GM21723 (cell line): Measurements from ENCODE around the gene TMEM244.
"Not testable (repeated sequence)": the region's sequence is repeated elsewhere in the genome, so short reads cannot be mapped to it uniquely, and the experiment has no call there.

Experiments
- ATAC-seq: cut with Tn5 transposase; IDR thresholded peaks from one replicate; pipeline ENCODE4 v1.9.1; 2021; ENCODE audit warnings: mild to moderate bottlenecking, moderate library complexity; ENCODE audit not compliant: unreplicated experiment

Gene TMEM244, protein sequence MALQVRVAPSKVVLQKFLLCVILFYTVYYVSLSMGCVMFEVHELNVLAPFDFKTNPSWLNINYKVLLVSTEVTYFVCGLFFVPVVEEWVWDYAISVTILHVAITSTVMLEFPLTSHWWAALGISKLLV

DNA sequence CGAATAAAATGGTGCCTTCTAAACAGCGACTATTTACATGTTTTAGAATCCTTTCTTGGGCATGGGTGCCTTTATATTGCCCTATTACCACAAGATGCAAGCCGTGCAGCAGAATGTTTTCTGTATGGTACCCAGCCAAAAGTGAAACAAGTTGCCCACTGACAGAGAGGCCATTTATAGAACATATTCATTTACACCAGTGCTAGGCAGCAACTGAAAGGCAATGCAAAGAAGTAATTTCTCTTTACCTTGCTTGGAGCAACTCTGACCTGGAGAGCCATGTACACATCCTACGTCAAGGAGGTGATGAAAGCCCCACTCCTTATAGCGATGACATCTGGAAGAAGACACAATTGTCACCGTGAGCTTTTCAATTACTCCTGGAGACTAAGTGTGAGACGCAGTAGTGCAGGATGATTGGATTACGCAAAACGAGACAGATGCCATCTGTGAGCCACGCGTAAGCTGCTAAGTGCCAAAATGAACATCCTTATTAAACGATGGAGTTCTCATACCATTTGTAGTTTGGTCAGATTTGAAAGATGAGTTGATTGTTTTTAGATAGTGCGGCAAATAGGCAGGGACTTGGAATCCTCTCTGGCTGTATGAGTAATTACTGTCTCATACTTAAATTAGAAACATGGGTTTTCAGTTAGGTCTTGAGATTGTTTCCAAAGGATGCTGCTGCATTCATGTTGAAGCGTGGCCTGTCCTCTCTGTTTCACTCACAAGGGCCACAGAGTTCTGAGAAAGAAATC is at the start of gene TMEM244:
Gene TMEM244 (minus strand): TSS at position 408 of the 758 bp plus-strand sequence. CDS start 127 bp downstream, at position 281.
- no peak for ATAC-seq

DNA sequence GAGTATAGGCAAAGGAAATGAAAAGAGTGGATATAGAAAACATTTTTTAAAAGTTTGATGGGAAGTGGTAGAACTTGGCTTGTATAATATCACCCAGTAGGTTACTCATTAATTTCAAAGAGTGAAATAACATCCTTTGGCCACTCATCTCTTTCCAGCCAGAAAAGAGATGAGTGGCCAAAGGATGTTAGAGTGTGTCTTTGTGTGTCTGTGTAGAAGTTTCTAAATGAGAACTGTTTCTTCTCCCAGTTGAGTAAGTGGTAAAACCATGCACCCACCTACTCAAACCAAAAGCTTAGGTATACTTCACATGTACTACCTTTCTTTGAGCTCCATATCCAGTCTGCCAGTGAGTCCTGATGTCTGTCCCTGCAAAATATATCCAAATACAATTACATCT is 47.7 kb upstream of the TMEM244 start:
- ATAC-seq: no peak

- no peak for ATAC-seq
These were observed 47.2 kb upstream of the TMEM244 start for GRCh38 chr6:129908356-129908755.

GRCh38 chr6:129906515-129907077 is 45.5 kb upstream of the TMEM244 start:
- ATAC-seq: no peak

GRCh38 chr6:129903082-129903481 is 42.0 kb upstream of the TMEM244 start:
- ATAC-seq: peak; percentile 83

- peak; percentile 27 for ATAC-seq
These were observed 41.6 kb upstream of the TMEM244 start for GRCh38 chr6:129902681-129903080.

GRCh38 chr6:129901910-129902309 is 40.8 kb upstream of the TMEM244 start:
- ATAC-seq: no peak

GRCh38 chr6:129895692-129896091 is 34.6 kb upstream of the TMEM244 start:
- ATAC-seq: peak; percentile 75

DNA sequence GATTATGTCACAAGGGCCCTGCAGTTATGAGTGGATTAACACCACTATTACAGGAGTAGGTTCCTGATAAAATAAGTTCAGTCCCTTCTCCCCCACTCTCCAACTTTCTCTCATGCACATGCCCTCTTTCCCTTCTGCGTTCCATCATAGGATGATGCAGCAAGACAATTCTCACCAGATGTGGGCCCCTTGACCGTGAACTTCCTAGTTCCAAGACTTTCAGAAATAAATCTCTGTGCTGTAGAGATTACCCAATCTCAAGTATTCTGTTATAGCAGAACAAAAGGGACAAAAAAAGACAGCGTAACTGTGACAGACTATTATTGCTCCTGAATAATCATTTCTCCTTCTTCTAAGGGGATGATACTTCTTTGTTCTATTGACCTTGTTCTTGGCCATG is 33.8 kb upstream of the TMEM244 start:
- no peak for ATAC-seq

DNA sequence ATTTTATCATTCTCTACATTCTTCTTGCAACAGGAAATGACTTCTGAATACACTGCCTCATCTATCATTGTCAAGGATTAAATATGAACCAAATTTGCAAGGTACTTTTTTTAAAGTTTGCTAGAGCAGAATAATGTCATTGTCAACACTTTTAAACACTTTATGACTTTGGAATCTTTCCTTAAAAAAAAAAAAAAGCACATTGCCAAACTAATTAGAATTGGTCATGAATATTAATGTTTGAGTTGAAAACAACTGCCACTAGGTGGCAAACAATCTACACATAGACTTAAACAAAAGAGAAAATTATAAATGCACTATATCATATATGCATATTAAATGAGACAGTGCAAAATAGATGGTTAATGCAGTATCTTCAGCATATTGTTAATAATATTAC is 32.5 kb upstream of the TMEM244 start:
- no peak for ATAC-seq

GRCh38 chr6:129890701-129891100 is 29.6 kb upstream of the TMEM244 start:
- ATAC-seq: no peak

DNA sequence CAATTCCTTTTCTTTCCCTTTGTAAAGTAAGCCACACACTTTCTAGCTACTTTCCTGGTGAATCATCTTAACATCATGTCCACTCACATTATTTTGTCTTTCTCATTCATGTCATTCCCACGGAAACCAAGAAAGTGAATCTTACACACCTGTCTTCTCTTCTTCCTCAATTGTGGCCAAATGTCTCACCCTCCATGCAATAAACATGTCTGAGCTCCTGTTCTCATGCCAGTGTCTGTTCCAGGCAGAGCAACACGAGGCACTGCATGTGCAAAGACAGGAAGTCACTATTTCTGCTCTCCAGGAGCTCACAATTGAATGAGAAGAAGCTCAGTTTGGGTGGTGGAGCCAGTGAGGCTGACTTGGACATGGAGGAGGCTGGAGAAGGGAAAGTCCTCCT is 29.0 kb upstream of the TMEM244 start:
- ATAC-seq: no peak

DNA sequence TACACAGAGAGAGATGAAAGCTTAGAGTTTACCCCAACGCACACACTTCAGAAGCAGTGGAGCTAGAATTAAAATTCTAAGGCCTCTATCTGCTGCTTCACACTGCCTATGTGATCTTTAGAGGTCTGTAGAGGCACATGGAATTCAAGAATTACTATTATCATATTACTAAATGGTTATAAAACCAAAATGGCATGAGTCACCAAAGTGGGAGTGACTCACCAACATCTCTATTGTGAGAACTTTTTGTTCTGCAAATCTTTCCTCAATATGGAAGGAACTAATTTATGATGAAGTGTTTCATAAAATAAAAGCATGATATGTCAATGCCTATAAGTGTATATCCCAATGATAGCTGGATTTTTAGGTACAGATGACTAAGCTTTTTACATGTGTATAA is 28.5 kb upstream of the TMEM244 start:
- ATAC-seq: no peak

GRCh38 chr6:129886401-129887155 is 25.5 kb upstream of the TMEM244 start:
- no peak for ATAC-seq

- ATAC-seq: no peak
These were observed 23.1 kb upstream of the TMEM244 start for GRCh38 chr6:129884211-129884610.

- peak; percentile 96 for ATAC-seq
These were observed 21.5 kb upstream of the TMEM244 start for GRCh38 chr6:129882510-129883023.

GRCh38 chr6:129877894-129878293 is 16.8 kb upstream of the TMEM244 start:
- not testable (repeated sequence) for ATAC-seq

- ATAC-seq: peak; percentile 92
These were observed 14.8 kb upstream of the TMEM244 start for GRCh38 chr6:129875610-129876520.

DNA sequence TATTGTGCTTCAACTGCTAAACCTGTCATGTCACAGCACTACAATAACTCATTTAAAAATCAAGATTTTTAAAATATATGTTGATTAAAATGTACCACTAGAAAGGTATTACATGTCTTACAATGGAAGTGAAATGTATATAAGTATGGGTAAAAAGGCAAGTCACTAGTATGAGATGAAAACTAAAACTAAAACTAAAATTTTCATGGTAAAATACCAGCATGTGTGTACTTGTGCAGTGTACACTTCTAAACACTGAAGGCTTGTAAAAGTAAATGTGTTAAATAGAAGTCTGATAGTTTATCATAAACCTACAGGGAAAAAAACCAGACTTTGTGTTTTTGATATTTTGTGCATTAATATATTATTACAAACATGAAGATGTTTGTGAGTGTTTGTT is 13.7 kb upstream of the TMEM244 start:
- ATAC-seq: no peak

DNA sequence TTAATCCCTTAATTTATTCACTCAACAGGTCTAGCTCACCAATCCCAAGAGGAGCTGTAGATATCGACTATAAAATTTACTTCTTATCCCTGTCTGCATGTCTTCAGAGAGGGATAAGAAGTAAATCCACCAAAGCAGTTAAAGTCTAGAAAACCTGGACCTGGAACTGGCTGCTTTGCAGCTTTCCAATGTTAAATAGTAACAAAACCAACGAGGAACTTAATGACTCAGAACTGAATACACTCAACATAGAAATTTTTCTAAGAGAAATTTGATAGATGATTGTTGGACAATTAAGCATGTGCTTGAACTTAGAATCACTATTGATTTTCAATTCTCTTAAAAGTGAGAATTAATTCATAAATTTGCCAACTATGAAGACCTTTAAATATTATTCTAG is 11.5 kb upstream of the TMEM244 start:
- ATAC-seq: no peak
